Breast epithelium (tissue), 4 donors: Measurements from ENCODE around the gene PSMD7. TPM values are rescaled to one million over a fixed set of nuclear protein-coding genes. Genes with fewer than 3 reads are reported as not detected.
"Not testable (repeated sequence)": the region's sequence is repeated elsewhere in the genome, so short reads cannot be mapped to it uniquely, and the experiment has no call there.

Source experiments
- DNase-seq, 2 donors: peaks; one replicate each; pipeline ENCODE4 v3.0.0-alpha.2; 2019; ENCODE audit warnings: low spot score in 2 of 2
- H3K27ac ChIP-seq, 2 donors: fragments of 200-600 bp; sonication (generic) in 1 of 2; one replicate each; pipeline ENCODE4 v1.5.1; 2016 to 2019; ENCODE audit warnings: mild to moderate bottlenecking in 1 of 2
- H3K27me3 ChIP-seq, 2 donors: fragments of 200-600 bp; sonication (generic) in 1 of 2; one replicate each; pipeline versions ENCODE4 v1.5.1 to v1.6.0; 2017 to 2019; ENCODE audit warnings: control low read depth in 1 of 2, mild to moderate bottlenecking in 1 of 2
- H3K36me3 ChIP-seq: fragments of 200-600 bp; one replicate; pipeline ENCODE4 v1.5.1; 2019
- H3K4me1 ChIP-seq, 2 donors: fragments of 200-600 bp; sonication (generic); one replicate each; pipeline ENCODE4 v1.5.1; 2016 to 2019; ENCODE audit warnings: control low read depth in 1 of 2
- H3K4me3 ChIP-seq, 3 donors: fragments of 200-600 bp; sonication (generic); 1 replicate in 2 of 3; 2 replicates in 1 of 3; pipeline ENCODE4 v1.5.1; 2016 to 2019; ENCODE audit warnings: mild to moderate bottlenecking in 3 of 3, moderate library complexity in 2 of 3
- H3K9me3 ChIP-seq, 2 donors: fragments of 200-600 bp; sonication (generic) in 1 of 2; one replicate each; pipeline ENCODE4 v1.5.1; 2016 to 2019; ENCODE audit warnings: control low read depth in 1 of 2
- CTCF ChIP-seq, 3 donors: fragments of 450-650 bp; IDR thresholded peaks; one replicate each; pipeline ENCODE4 v1.5.1; 2016 to 2017; ENCODE audit warnings: antibody characterized with exemption in 3 of 3, mild to moderate bottlenecking in 3 of 3, moderate library complexity in 3 of 3
- POLR2A ChIP-seq: fragments of 450-650 bp; IDR thresholded peaks from one replicate; pipeline ENCODE4 v1.6.1; 2016; ENCODE audit warnings: antibody characterized with exemption, mild to moderate bottlenecking, moderate library complexity
- POLR2AphosphoS5 ChIP-seq, 3 donors: sonication (generic); formaldehyde crosslinking; IDR thresholded peaks; one replicate each; pipeline ENCODE4 v1.6.1; 2017; ENCODE audit warnings: antibody characterized with exemption in 3 of 3
- intact Hi-C: fragments of 100-400 bp; cut with DNase I; formaldehyde crosslinking; loops from one replicate; pipeline ENCODE4 v1.15.1; 2023; ENCODE audit warnings: low total_unique reads
- total RNA-seq, 3 donors: library from RNA; depleted of rRNA; stranded (reverse); fragments of >200 nt; gene quantifications; one replicate each; pipeline ENCODE4 v1.1.0, GENCODE V29; 2016

Gene PSMD7
- total RNA-seq, 3 donors from 2014 or later, result 51.5 to 99.9 (median 76.0) TPM

GRCh38 chr16:74322301-74322710 is 25.7 kb downstream of the PSMD7 start:
- no peak for TF ChIP-seq CTCF (IDR thresholded peaks at IDR 0.05)
- TF ChIP-seq POLR2AphosphoS5 (IDR thresholded peaks at IDR 0.05), result no peak
- no peak for TF ChIP-seq POLR2A
- Histone ChIP-seq H3K4me1 (no peaks in the 10 kb centered on the region), H3K36me3 (no peaks in the 10 kb centered on the region), H3K27ac (peak overlapping the region in 1 of 2 donors; percentile 50), H3K4me3 (no peak overlapping the region), H3K27me3 (no peaks in the 10 kb centered on the region), H3K9me3 (no peaks in the 10 kb centered on the region)
- intact Hi-C loops, result no loop called here
- no peak for DNase-seq

- H3K4me1 ChIP-seq, H3K27ac ChIP-seq, H3K9me3 ChIP-seq, H3K27me3 ChIP-seq, intact Hi-C loops, H3K36me3 ChIP-seq, DNase-seq, H3K4me3 ChIP-seq: not testable (repeated sequence)
Measured at GRCh38 chr16:74324777-74325176, 28.2 kb downstream of the PSMD7 start.

GRCh38 chr16:74325641-74326040 is 29.0 kb downstream of the PSMD7 start:
- DNase-seq, result no peak
- H3K4me1 ChIP-seq, result no peaks in the 10 kb centered on the region
- TF ChIP-seq POLR2A (no peak), CTCF (IDR thresholded peaks at IDR 0.05) (no peak), POLR2AphosphoS5 (IDR thresholded peaks at IDR 0.05) (no peak)
- no peak overlapping the region for H3K27ac ChIP-seq
- H3K4me3 ChIP-seq, result no peak overlapping the region
- intact Hi-C loops, result no loop called here
- no peaks in the 10 kb centered on the region for H3K36me3 ChIP-seq
- no peaks in the 10 kb centered on the region for H3K9me3 ChIP-seq
- H3K27me3 ChIP-seq, result no peaks in the 10 kb centered on the region

- DNase-seq, H3K4me3 ChIP-seq, H3K36me3 ChIP-seq, H3K9me3 ChIP-seq, H3K27ac ChIP-seq, H3K27me3 ChIP-seq, intact Hi-C loops, H3K4me1 ChIP-seq: not testable (repeated sequence)
Measured at GRCh38 chr16:74328346-74328745, 31.7 kb downstream of the PSMD7 start.

- H3K4me1 ChIP-seq, H3K27me3 ChIP-seq, H3K9me3 ChIP-seq, DNase-seq, H3K4me3 ChIP-seq, H3K27ac ChIP-seq, intact Hi-C loops, H3K36me3 ChIP-seq: not testable (repeated sequence)
Measured at GRCh38 chr16:74332469-74332868, 35.9 kb downstream of the PSMD7 start.

GRCh38 chr16:74337506-74337905 is 40.9 kb downstream of the PSMD7 start:
- H3K36me3 ChIP-seq, H3K9me3 ChIP-seq, H3K4me3 ChIP-seq, H3K27ac ChIP-seq, DNase-seq, intact Hi-C loops, H3K4me1 ChIP-seq, H3K27me3 ChIP-seq: not testable (repeated sequence)

- H3K36me3 ChIP-seq, DNase-seq, H3K4me1 ChIP-seq, H3K27ac ChIP-seq, intact Hi-C loops, H3K27me3 ChIP-seq, H3K9me3 ChIP-seq, H3K4me3 ChIP-seq: not testable (repeated sequence)
Measured at GRCh38 chr16:74339226-74339625, 42.6 kb downstream of the PSMD7 start.

- H3K9me3 ChIP-seq, H3K4me3 ChIP-seq, intact Hi-C loops, DNase-seq, H3K36me3 ChIP-seq, H3K27ac ChIP-seq, H3K4me1 ChIP-seq, H3K27me3 ChIP-seq: not testable (repeated sequence)
Measured at GRCh38 chr16:74353038-74353437, 56.4 kb downstream of the PSMD7 start.

Other genes with a start within 250 kb of the PSMD7 start
- gene NPIPB15, start 79.5 kb downstream of the PSMD7 start, total RNA-seq, result 10 to 100 TPM in 1 of 3 donors, 1 to 10 TPM in 1, not detected in 1; 2.4 to 14.0 TPM
- 1 to 10 TPM in 1 of 3 donors, under 1 TPM in 1, not detected in 1; 0.16 to 1.6 TPM for gene CLEC18B, start 124.7 kb downstream of the PSMD7 start, total RNA-seq